Renal pelvis (tissue), 12 donors: ENCODE results near the gene ESD. TPM values are rescaled to one million over a fixed set of nuclear protein-coding genes. Genes with fewer than 3 reads are reported as not detected.
"Not testable (repeated sequence)": the region's sequence is repeated elsewhere in the genome, so short reads cannot be mapped to it uniquely, and the experiment has no call there.

Experiments
- DNase-seq: peaks from one replicate; pipeline ENCODE4 v3.0.0-alpha.2; 2013
- long read RNA-seq, 16 experiments: transcript quantifications; one replicate each; lab custom pipeline, GENCODE V29; 2026
- polyA plus RNA-seq, 3 donors: library from polyadenylated mRNA; unstranded; fragments of 120-200 nt; gene quantifications; one replicate each; pipeline ENCODE4 v1.2.1, GENCODE V29; 2013; ENCODE audit not compliant: insufficient read length in 3 of 3

Gene ESD, protein sequence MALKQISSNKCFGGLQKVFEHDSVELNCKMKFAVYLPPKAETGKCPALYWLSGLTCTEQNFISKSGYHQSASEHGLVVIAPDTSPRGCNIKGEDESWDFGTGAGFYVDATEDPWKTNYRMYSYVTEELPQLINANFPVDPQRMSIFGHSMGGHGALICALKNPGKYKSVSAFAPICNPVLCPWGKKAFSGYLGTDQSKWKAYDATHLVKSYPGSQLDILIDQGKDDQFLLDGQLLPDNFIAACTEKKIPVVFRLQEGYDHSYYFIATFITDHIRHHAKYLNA
- 100 to 1,000 TPM; 215 to 245 (median 226) TPM for polyA plus RNA-seq
- long read RNA-seq, donor 1, transcript ESD-202 (10 exons, 1,192 nt), result major isoform, 69 of 154 reads
- long read RNA-seq, donor 1, partial matches to known transcripts, result 49 of 154 reads
- long read RNA-seq, donor 1, other reads (novel, unspliced or antisense), result 35 of 154 reads
- long read RNA-seq, donor 2, transcript ESD-202 (10 exons, 1,192 nt), result major isoform, 89 of 259 reads
- long read RNA-seq, donor 2, partial matches to known transcripts, result 138 of 259 reads
- long read RNA-seq, donor 2, other reads (novel, unspliced or antisense), result 31 of 259 reads
- long read RNA-seq, donor 3, transcript ESD-202 (10 exons, 1,192 nt), result major isoform, 64 of 169 reads
- long read RNA-seq, donor 3, partial matches to known transcripts, result 80 of 169 reads
- long read RNA-seq, donor 3, other reads (novel, unspliced or antisense), result 25 of 169 reads
- long read RNA-seq, donor 4, transcript ESD-202 (10 exons, 1,192 nt), result major isoform, 49 of 188 reads
- long read RNA-seq, donor 4, partial matches to known transcripts, result 103 of 188 reads
- long read RNA-seq, donor 4, other reads (novel, unspliced or antisense), result 35 of 188 reads
- long read RNA-seq, donor 5, transcript ESD-202 (10 exons, 1,192 nt), result major isoform, 26 of 87 reads
- long read RNA-seq, donor 5, partial matches to known transcripts, result 20 of 87 reads
- long read RNA-seq, donor 5, other reads (novel, unspliced or antisense), result 41 of 87 reads
- long read RNA-seq, donor 6, transcript ESD-202 (10 exons, 1,192 nt), result major isoform, 43 of 146 reads
- long read RNA-seq, donor 6, partial matches to known transcripts, result 81 of 146 reads
- long read RNA-seq, donor 6, other reads (novel, unspliced or antisense), result 20 of 146 reads
- long read RNA-seq, donor 7, transcript ESD-202 (10 exons, 1,192 nt), result major isoform, 72 of 173 reads
- long read RNA-seq, donor 7, partial matches to known transcripts, result 71 of 173 reads
- long read RNA-seq, donor 7, other reads (novel, unspliced or antisense), result 30 of 173 reads
- long read RNA-seq, donor 8, transcript ESD-202 (10 exons, 1,192 nt), result major isoform, 16 of 45 reads
- long read RNA-seq, donor 8, partial matches to known transcripts, result 17 of 45 reads
- long read RNA-seq, donor 8, other reads (novel, unspliced or antisense), result 12 of 45 reads
- long read RNA-seq, donor 9, transcript ESD-202 (10 exons, 1,192 nt), result major isoform, 88 of 206 reads
- long read RNA-seq, donor 9, partial matches to known transcripts, result 91 of 206 reads
- long read RNA-seq, donor 9, other reads (novel, unspliced or antisense), result 26 of 206 reads
- long read RNA-seq, donor 10, transcript ESD-202 (10 exons, 1,192 nt), result major isoform, 49 of 118 reads
- long read RNA-seq, donor 10, partial matches to known transcripts, result 43 of 118 reads
- long read RNA-seq, donor 10, other reads (novel, unspliced or antisense), result 25 of 118 reads
- long read RNA-seq, donor 11, transcript ESD-202 (10 exons, 1,192 nt), result major isoform, 49 of 100 reads
- long read RNA-seq, donor 11, partial matches to known transcripts, result 24 of 100 reads
- long read RNA-seq, donor 11, other reads (novel, unspliced or antisense), result 26 of 100 reads
- long read RNA-seq, donor 12, transcript ESD-202 (10 exons, 1,192 nt), result major isoform, 99 of 202 reads
- long read RNA-seq, donor 12, partial matches to known transcripts, result 67 of 202 reads
- long read RNA-seq, donor 12, other reads (novel, unspliced or antisense), result 35 of 202 reads
- long read RNA-seq, donor 13, transcript ESD-202 (10 exons, 1,192 nt), result major isoform, 36 of 89 reads
- long read RNA-seq, donor 13, partial matches to known transcripts, result 40 of 89 reads
- long read RNA-seq, donor 13, other reads (novel, unspliced or antisense), result 13 of 89 reads
- long read RNA-seq, donor 14, result 0 reads
- long read RNA-seq, donor 15, result 0 reads
- long read RNA-seq, donor 16, transcript ESD-202 (10 exons, 1,192 nt), result major isoform, 59 of 183 reads
- long read RNA-seq, donor 16, partial matches to known transcripts, result 92 of 183 reads
- long read RNA-seq, donor 16, other reads (novel, unspliced or antisense), result 31 of 183 reads

DNA sequence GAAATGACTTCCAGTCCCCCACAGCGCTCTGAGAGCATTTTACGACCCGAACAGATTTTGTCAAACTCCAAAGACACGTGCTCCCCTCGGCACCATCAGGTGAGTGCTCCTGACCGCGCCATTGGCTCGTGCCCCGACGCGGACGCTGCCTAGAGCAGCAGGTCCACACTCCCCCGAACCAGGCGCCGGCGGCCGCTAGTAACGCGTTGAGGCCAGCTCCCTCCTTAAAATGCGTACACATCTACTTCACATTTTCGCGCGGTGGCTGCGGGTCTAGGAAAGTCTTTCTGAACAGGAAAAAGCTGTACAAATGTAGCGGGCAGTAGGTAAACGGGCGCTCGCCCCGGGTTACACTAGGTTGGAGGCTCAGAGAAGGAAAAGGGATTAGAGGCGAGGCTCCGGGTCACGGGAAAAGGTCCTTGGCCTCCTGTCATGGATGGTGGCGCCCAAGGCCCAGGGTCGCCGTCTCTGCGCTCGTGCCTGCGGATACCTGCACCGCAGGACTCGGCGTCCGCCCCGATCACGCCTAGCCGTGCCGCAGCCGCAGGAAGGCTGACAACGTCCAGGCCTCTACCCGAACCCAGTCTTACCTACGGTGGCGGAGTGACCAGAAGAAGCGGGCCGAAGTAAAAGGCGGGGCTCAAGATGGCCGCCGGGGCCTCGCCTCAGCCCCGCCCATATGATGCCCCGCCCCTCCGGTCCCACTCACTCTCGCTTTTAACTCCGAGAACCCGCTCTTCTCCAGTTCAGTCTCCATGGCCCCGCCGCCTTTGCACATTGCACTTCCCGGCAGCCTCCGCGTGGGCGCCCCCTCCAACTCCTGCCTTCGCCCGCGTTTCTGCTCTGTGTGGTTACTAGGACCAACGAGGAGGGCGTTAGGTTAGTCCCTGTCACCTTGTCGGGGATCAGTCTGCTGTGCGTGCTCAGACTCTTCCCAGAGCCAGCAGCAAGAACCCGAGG is at the start of gene ESD:
Gene ESD, minus strand, starts transcription at position 647 of the 960 bp plus-strand sequence. CDS start 5,748 bp downstream, outside the sequence.
- peak; percentile 94 for DNase-seq

DNA sequence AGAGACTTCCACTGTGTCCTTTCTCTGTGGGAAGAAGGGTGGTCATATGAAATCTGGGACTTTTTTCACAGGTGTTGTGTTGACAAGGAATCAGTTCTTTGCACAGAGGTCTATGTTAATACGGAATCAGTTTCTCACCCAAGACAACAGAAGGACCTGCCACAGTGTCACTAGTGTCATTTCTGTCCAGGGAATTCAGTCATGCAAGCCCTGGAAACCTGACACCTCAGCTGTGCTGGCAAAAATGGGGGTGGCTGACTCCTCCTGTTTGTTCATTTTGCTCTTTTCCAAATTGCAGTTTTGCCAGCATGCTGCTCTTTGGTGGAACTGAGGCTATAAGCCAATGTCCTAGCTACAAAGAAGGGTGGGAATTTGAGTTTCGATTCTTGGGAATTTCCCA is 49.8 kb upstream of the ESD start:
- DNase-seq, result no peak

DNA sequence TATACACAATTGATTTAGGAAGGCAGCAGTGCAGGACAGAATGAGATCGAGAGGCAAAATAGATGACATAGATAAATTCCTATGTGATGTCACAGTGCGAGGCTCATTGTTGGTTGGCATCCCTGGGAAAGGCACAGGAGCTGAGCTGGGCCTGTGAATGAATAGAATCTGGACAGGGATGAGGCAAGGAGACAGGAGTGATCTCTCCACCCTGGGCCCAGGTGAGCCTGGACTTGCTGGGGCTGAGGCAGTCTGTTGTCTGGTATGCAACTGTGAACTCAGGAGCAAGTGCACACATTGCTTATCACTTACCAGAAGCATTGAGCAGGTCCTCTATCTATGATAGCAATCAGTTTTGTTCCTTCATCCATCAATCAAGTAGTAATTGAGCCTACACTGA is 48.2 kb upstream of the ESD start:
- DNase-seq, result no peak

DNA sequence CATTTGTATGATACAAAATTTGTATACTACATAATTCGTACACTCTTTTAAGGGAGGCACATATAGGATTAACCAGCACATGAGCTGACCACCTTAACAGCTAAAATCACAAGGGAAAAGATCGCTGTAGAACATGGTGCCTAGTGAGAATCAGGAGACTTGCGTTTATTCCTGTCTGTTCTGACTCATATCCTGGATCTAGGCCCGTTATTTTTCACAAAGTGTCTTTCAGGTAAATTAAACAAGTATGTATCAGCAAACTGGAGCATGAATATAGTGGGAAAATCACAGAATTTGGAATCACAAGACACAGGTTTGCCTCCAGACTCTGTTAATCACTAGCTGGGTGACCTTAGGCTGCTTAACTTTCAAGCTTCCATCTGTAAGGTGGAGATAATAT is 47.5 kb upstream of the ESD start:
- no peak for DNase-seq

DNA sequence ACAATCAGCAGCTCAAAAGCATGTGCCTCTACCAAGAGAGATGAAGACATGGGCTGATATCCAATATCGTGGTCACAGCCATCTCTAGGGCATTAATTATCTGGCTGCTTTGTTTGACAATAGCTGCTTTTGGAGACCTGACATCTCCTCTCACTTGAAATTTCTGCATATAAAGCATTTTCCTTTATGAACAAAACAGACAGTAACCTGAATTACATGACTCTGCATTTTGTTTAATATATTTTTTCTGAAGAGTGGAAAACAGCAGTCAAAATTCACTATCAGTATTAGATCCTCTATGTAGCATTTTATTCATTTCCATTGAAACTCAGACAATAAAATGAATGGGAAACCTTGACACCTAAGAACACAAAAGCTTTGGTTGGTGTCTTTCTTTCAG is 42.4 kb upstream of the ESD start:
- no peak for DNase-seq

DNA sequence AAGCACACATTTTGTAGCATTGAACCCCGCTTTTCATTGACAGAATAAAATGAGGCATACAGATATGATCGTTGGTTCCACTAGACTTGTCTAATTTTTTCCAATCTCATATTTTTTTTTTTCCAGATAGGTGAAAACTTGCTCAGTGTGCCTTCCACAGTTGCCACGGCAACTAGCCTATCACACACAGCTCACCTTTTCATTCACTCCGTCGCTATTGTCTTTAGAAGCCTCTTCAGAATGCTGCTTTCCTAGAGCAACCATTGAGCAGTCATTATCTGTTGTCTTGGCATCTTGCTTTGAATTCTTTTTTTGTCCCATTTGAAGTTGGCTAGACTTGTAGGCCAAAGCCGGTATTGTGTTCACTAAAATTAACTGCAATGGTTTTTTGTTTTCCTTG is 37.7 kb upstream of the ESD start:
- DNase-seq, result no peak

DNA sequence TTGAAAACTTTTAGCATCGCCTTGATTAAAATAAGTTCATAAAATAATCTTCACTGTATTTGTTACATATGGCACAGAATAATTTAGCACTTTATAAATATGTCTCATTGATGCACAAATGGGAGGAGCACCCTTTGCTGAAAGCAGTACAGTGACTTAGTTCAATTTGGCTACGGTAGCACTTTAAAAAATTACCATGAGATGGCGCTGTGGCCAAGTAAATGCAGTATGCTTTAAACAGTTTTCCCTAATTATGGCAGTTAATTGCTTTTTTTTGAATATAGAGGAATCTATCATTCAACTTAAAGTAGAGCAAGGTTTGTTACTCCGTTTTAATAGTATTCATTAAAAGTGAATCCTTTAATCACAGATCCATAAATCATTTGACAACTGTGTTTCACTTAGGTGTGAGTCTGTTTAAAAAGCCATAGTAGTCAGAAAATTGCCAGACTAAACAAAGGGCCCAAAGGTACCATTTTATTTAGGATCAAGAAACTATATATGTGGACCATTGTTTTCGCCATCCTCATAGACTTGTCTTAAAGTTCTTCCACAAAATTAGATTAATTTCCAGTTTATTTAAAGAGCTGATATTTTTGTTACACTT is 34.7 kb upstream of the ESD start:
- DNase-seq, result peak; percentile 55

DNA sequence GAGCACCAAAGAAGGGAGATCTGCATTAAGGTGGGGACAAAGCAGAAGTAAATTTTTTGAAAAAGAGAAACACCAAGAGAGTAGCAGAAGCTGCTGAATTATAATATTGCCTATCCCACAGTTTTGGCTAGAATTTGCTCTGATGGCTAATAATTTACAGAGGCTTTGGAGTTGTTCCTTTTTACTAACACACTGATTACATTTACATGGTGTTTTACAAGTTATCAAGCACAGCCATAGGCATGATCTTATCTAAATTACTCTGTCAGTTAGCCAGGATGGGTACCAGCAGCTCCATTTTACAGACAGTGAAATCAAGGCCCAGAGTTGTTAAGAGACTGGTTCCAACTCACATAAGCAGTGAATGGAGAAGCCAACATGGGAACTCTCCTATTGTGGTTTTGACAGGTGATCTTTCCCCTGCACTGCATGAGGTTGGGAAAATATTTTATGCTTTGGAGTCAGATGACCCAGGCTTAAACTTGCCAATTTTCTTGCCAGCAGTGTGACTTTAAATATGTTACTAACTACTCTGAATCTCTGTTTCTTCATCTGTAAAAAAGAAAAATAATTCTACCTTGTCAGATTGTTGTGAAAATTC is 33.5 kb upstream of the ESD start:
- no peak for DNase-seq

DNA sequence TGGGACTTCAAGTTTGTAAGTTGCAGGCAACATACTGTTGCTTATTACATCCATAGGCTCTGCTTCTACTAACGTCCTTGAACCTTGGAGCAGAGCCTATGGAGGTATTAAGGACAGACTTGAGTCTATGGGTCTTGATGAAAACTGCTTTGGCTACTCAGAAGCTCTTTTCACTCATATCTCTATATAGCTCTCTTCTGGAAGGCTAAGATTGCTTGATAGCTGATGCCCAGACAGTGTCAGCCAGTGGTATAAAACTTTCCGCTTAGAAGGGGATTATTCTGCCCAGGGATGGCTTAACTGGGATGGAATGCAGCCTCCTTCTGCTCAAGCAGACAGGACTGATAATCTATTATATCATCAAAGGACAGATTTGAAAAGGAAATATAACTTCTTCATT is 25.6 kb upstream of the ESD start:
- no peak for DNase-seq

DNA sequence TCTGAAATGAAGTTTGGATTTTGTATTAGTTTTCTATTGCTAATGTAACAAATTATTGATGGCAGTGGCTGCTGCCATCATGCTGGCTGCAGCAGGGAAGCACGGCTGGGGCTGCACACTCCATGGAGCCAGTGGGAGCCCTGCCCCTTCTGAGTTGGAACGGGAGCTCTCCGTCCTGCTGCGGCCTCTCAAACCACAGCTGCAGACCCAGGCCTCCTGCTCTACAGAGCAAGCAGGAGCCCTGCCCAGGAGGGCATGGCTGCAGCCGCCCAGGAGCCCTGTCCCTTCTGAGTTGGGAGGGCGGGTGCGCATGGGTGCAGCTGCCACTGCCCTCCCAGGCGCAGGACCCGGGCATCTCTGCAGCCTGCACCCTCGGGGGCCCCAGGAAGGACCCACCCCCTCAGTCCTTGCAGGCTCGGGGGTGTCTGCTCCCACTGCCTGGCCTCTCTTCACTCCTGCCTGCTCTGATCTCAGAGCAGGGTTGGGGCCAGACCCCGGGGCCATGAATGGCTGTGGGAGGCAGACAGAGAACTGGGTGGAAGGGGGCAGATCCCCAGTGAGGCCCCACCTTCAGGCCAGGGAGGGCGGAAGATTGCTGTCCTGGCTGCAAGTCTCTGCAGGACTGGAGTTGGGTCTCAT is 21.0 kb upstream of the ESD start:
- no peak for DNase-seq

DNA sequence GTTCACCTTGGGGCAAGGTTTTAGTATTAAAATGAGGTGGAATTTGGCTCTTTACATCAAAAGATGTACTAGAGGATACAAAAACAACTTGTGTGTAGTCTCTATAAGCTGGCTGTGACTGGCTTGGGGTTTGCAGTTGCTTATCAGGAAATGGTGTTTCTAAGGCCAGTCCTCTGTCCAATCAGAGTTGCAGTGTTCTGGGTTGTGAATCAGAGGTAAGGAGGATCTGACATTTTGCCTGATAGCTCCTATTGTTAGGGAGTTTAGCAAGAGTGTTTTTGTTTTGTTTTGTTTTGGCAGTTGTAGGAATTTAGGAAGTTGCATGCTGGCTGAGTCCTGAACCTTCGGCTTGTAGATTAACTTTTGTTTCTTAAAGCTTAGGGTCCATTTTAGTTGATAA is 20.1 kb upstream of the ESD start:
- no peak for DNase-seq

DNA sequence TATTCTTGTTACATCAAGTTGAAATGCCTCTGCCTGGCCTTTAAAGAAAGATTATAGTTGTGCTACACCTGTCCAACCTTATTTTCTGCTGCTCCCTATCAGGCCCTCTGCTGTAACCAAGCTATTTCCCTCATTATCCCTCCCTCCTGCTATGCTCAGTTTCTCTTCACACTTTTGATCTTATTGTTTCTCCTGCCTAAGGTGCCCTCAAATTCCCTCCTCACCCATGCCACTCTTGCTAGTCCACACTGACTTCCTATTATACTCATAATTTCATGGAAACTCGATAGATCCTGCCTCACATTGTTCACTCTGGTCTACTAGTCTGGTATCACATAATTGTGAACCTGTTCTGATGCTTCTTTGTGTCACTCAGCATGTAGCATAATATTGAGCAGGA is 19.4 kb upstream of the ESD start:
- DNase-seq, result no peak

DNA sequence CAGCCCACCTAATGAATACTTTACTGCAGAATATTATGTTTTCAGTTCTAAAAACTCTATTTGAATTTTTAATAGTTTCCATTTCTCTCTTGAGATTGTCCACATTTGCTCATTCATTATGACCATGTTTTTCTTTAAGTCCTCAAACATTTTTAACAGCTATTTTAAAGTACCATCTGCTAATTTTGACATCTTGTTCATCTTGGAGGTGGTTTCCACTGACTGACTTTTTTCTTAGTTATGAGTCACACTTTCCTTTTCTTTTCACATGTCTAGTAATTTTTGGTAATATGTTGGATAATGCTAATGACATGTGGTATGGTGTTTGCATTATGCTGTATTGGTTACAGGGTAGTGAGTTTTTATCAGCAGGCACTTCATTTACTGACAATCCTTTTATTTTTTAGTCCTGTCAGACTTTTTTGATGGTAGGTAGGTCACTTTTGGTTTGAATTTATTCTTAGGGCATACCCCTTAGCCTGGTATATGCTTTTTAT is 15.4 kb upstream of the ESD start:
- no peak for DNase-seq

DNA sequence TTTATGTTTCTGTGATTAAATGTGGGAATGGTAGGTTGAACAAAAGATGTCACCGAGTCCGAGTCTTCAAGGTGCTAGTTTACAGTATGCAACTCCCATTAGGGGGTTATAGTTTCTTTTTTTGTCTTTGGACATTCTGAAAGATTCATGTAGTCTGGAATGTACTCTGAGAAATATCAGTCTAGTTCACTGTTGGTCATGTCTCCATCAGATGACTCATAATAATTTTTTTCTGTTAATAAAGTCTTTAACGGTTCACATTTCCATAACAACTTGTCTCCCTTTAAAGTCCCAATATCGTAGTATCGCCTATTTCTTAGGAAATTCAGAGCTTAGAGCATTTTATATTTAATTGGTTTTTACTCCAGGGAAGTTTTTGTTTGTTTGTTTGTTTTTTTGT is 13.5 kb upstream of the ESD start:
- no peak for DNase-seq

DNA sequence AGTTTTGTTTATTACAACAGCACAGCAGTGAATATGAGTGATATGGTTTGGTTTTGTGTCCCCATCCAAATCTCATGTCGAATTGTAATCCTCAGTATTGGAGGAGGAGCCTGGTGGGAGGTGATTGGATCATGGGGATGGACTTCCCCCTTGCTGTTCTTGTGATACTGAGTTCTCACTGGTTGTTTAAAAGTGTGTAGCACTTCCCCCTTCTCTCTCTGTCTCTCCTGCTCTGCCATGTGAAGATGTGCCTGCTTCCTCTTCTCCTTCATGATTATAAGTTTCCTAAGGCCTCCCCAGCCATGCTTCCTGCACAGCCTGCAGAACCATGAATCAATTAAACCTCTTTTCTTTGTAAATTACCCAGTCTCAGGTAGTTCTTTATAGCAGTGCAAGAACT is 8.0 kb upstream of the ESD start:
- not testable (repeated sequence) for DNase-seq

DNA sequence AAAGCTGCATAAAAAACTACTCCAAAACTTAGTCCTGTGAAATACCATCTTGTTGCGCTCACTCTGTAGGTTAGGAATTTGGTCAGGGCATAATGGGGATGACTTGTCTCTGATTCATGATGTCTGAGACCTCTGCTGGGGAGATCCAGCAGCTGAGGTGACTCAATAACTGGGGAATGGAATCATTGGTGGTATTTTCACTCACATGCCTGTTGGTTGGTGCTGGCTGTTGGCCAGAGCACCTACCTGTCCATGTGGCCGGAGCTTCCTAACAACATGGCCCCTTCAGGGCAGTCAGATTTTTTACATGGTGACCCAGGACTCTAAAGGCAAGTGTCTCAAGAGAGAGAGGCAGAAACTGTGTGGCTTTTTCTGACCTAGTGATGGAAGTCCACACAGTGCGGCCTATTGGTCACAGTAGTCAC is 7.4 kb upstream of the ESD start:
- no peak for DNase-seq

DNA sequence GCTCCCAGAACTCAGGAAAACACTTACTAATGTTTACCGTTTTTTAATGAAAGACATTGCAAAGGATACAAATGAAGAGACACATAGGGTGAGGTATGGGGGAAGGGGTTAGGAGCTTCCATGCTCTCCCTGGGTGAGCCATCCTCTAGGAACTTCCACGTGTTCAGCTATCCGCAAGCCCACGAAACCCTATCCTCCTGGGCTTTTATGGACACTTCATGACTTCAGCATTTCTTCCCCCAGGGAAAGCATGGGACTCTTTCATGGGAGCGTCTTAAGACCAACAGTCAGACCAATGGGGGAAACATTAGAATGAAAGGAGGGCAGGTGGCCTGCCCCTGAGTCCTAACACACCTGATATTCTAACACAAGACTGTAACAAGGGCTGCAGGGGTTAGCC is 6.6 kb upstream of the ESD start:
- DNase-seq, result no peak
